NCI-H2171 (cell line): Measurements from ENCODE around the gene PQBP1.

Experiments
- DNase-seq: peaks from one replicate; lab custom pipeline; 2025; lab: John Stamatoyannopoulos, UW

PQBP1 gene

DNA sequence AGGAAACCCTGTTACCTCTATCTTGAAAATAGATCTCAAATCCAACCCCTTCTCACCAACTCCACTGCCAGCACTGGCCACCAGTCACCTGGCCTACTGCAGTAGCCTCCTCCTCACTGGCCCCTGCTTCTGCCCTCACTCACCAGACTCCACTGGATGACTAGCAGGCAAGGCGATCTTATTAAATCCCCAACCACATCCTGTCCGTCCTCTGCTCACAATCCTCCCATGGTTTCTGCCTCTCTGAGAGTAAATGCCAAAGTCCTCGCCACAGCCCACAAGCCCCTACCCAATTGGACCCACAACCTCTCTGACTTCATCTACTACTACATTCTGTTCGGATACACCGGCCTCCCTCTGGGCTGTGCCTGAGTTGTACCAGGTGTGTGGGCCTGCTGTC, 26.5 kb downstream of the PQBP1 start:
- no peak for DNase-seq

DNA sequence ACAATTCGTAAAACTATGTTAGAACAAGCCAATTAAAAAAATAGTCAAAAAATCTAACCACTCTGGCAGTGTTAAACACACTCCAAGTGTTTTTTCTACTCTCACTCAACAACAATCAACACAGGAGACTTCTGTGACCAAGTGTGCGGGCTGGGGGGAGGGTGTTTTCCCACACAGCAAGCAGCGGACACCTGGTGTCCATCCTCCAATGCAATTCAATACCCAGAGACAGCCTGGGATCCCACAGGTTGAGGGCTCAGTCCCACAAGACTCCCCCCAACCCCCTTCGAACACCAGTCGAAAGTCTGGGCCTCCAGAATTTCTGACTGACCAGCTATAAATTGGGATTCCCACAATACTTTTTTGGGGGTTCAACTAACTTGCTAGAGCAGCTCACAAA, 29.4 kb downstream of the PQBP1 start:
- no peak for DNase-seq

DNA sequence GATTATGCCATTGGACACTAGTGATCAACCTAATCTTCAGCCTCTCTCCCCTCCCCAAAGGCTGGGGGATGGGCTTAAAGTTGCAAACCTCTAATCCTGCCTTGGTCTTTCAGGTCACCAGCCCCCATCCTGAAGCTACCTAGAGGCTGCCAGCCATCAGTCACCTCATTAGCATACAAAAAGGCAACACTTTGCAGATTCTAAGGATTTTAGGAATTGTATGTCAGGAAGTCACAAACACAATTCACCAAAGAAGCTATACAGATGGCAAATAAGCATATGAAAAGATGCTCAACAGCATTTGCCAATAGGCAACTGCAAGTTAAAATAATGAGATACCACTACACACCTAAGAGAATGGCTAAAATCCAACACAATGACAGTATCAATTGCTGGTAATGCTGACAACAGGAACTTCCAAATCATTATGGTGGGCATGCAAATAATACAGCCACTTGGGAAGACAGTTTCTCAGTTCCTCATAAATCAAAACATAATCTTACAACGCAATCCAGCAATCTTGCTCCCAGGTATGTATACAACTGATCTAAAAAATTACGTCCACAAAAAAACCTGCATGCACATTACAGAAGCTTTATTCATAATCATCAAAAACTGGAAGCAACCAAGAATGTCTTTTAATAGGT, 30.1 kb downstream of the PQBP1 start:
- DNase-seq, result no peak

DNA sequence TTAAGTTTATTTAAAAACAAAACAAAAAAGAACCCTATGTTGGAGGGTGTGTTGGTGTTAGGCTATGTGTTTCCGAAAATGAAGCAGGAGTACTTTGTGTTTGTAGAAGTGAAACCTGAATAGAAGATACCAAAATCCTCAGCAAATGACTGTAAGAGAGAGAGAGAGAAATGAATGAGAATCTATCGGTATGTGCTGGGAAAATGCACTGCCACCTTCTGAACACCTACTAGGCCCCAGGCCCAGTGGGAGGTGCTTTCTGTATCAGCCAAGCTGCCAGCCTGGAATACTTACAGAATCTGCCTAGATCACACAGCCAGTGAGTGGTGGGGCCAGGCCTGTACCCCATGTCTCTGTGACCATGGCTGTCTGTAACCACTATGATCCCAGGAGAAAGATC, 36.0 kb downstream of the PQBP1 start:
- no peak for DNase-seq

DNA sequence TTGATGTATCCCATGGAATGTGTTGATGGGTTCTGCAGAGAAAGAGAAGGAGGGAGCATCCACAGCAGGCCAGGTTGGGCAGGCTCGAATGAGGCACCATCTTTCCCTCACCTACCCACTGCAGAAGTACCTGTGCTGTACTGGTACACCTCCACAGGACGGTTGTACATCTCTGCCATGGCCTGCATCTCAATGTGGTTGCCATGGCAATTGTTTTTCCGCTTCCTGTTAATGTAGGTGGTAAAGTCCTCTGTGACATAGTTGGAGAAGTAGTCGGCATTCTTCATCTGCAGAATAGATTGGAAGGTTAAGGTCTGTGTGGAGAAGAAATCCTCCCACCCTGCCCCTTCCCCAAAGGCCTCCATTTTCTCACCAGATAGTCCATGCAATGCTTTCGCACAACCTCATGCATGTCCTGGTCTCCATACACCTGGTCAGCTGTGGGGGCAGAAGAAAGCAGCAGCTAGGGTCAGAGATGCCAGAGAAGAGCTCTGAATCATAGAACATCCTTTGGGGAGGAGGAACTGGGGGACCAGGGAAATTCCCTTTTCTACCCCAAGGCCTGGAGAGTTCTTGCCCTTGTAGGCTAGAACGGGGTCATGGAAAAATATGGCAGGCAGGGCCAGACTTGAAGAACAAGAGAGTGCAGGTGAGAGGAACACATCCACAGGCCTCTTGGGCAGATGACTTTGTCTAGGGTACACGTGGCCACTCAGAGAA, 37.0 kb downstream of the PQBP1 start:
- no peak for DNase-seq

DNA sequence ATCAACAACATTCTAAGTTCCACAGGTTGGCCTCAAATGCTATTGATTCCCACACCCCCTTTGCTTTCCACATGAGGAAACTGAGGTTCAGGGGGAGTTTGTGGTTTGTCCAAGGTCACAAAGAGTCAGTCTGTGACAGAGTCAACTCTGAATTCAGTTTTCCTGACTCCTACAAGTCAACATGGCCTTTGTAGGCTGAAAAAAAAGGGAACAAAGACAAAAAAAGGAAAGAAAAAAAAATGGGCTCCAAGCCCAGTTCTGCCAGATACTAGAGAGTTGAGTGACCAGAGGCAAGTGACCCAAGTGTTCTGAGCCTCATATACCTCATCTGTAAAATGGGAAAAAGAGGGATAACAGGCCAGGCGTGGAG, 37.6 kb downstream of the PQBP1 start:
- DNase-seq, result no peak

DNA sequence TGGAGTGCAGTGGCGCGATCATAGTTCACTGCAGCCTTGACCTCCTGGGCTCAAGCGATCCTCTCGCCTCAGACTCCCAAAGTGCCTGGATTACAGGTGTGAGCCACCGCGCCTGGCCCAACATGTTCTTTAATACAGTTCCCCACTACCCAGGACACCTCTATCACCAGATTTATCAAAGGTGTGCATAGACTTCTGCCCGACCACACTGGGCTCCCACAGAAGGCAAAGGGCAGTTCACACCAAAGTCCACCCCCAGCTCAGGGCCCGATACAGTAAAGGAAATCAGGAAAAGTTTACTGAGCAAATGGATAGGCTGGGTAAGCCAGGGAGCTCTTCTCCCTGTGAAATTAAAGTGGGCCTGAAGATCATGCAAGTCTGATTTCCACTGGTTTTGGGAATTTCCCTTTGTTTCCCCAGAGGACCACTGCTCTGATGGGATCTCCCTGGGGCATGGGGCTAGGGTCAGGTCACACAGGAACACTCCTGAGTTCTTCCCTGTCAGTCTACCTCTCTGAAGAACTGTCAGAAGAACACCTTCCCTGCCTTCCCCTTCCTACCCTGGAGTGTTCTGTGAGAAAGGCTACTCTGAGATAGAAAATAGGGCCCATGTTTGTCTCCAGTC, 38.8 kb downstream of the PQBP1 start:
- DNase-seq, result no peak

DNA sequence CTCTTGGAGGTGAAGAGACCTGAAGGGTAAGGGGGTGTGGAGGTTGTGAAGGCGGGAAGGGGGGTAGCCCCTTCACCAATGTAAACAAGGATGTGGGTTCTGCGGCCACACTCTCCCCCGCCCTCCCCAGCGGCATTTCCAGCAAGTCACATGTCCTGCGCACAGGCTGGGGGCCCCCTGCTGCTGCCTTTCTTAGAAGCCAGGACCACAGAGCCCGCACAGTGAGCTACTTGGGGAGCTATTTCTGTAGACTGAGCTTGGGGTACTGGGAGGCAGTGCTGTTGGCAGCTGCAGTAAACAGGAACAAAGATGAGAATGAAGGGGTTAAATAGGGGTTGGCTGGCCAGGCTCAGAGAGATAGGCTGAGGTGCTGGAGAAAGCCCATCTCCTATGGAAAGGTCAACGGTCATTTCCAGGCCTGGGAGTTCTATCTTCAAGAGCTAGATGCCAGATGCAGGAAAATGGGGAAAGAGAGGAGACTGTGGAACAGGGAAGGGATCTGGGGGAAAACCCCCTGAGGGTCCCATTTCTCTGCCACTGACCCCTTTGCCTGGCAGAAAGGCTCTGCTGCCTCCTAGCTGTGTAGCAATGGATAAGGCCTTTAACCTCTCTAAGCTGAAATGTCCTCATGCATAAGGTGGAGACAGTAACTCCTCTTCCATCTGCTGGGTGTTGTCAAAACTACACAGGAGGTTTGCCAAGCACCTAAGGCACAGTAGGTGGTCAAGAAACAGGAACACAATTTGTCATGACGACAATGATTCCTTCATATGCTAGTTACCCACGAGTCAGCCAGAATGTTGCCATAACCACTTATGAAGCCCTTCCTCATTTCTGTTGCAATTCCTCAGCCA, 39.6 kb downstream of the PQBP1 start:
- no peak for DNase-seq

DNA sequence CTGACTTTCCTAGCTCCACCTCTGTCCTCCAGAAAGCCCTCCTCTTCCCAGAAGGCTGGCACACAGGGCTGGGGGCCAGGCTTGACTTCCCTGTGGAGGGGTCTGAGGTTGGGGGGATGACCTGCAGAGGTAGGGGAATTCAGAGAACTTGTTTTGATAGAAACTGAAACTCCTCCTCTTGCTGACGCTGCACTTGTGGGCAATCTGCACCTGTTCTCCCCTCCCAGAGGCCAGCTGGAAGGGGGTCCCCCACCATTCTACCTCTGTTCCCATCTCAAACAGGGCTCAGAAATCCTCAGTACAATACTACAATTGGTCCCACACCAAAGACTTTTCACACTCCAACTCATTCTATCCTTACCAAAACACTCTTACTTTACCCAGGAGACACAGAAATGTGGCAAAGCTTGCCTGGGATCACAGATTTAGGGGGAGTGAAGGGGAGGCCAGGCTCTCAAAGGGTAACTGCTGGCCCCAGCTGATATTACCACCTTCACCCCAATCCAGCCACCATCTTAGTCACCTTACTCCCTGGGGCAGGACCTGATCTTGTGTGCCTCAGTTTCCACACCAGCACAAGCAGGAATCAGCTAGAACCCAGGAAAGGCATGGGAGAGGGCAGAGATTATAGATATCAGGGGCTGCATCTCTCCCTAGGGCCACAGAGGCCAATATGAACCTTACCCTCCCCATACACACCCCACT, 41.1 kb downstream of the PQBP1 start:
- no peak for DNase-seq

DNA sequence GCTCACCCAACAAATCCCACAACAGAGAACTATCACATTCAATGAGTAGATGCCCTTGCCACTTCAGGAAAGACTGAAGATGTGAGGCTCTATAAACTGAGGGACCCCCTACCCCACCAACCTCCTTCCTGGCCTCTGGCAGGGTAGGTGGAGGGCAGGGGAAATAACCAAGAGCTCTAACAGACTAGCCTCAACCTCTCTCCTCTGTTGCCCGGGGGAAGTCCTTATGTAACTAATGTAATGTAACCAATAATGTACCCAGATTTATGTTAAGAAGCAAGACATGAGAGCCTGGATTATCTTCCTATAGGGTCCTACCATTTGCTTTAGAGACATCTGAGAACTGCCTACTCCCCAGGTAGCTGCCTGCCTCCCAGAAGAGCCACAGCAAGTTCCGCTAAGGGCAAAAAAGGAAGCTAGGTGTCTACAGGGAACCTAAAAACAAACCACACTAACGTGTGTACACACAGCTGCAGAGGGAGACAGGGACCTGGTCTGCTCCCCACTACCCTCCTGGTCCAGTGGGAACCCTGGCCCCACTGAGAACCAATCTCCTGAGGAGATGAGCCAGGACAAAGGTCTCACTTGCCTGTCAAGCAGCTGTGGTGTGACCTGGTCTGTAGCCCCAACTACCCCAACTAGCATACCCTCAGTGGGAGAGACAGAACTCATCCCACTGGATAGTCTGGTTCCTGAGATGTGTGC, 41.9 kb downstream of the PQBP1 start:
- DNase-seq, result no peak

DNA sequence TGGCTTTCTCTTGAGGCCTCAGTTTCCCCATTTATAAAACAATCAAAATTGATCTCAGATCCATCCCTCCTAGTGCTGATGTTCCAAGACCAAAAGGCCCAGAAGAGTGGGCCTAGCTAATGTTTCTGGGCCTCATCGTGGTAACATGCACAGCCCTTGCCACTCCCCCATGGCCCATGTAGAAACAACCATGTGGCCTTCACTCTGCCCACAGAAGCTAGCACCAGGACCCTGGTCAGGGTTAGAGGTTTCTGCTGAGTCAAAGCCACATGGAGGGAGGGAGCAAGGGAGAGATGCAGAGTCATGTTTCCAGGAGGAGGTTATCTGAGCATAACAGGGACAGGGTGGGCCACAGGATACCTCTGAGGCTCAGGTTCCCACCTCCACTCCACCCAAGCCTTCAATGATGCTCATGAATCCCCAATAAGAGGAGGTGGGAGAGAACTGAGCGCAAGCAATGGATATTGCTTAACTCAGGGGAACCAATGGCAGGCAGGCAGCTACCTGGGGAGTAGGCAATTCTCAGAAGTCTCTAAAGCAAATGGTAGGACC, 42.8 kb downstream of the PQBP1 start:
- DNase-seq, result no peak

DNA sequence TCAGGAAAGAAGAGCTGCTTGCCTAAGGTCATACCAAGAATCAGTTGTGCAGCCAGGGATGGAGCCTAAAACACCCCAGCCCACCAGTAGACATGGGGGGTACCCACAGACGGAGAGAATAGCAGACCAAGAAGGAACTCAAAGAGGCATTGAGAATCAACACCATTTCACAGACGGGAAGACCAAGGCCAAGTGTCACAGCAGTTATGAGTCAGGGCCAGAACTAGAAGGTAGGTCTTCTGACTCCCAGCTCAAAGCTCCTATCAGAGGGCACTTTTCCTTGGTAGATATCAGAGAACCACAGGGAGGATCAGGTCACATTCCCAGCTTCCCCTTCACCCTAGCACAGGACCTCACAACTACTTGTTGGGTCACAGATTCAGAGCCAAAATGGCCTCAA, 45.2 kb downstream of the PQBP1 start:
- DNase-seq, result no peak

DNA sequence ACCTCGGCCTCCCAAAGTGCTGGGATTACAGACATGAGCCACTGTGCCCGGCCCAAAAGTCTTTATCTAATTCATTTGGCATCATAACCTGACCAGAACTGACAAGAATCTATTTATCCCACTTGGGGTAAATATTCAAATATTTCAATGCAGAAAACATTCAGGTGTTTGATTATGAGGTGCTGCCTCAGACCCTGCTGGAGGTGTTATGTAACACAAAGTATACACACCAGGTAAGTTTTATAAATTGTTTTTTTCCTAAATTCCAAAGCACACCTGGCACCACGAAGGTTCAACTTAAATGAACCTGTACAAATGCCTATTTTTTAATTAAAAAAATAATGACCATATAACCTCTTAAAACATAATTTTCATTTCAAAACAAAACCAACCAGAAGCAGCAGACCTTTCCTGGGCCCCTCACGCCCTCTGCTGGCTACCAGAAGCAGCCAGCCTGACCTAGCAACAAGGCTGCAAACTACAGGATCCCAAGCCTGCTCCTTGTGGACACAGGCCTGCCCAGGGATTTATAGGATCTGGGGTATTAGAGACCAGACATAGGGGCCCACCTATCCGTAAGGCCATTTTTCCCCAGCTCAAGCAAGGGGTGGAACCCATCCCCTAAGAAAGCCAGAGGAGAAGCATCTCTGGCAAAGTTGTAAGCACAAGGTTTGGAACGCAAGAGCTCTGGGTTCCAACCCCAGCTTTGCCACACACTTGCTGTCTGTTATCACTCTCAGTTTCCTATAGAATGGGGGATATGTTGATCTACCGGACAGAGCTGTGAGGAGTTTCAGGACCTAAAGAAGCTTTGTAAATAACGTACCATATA, 48.0 kb downstream of the PQBP1 start:
- peak; percentile 9 for DNase-seq

DNA sequence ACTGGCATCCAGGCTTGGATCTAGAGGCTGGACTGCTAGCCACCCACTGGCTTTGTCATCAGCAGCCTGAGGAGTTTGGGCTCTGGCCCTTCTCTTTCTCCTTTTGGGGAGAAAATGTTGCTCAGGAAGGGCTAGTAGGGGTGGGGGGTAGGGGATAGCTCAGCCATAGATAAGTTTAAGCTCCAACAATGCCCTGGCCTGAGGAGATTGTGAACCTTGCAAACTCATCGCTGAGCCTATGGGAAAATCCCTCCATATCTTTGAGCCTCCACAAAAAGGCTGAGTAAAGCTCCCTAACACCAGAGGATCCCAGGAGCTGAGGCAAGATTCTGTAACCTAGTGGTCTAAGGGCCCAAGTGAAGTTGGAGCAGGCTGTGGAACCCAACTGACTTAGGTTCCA, 50.9 kb downstream of the PQBP1 start:
- no peak for DNase-seq
